GM23338 (cell line): Measurements from ENCODE around the gene LILRA5. TPM values are rescaled to one million over a fixed set of nuclear protein-coding genes. Genes with fewer than 3 reads are reported as not detected.

Experiments
- ATAC-seq: fragments of 200-7000 bp; cut with Tn5 transposase; 3 replicates; pipeline ENCODE4 v1.9.1; 2020
- DNase-seq: peaks from one replicate; pipeline ENCODE4 v3.0.0-alpha.2; 2015; ENCODE audit warnings: low spot score
- H2AFZ ChIP-seq: fragments of 200-600 bp; sonication (generic); 2 replicates; pipeline ENCODE4 v1.8.0; 2016; ENCODE audit warnings: antibody characterized with exemption, mild to moderate bottlenecking, moderate library complexity
- H3F3A ChIP-seq: fragments of 200-600 bp; sonication (generic); replicated peaks from 2 replicates; pipeline ENCODE4 v1.8.0; 2017; ENCODE audit warnings: antibody characterized with exemption, mixed run types, low read depth
- H3K27ac ChIP-seq: fragments of 200-600 bp; sonication (generic); 2 replicates; pipeline ENCODE4 v1.6.1; 2016; ENCODE audit warnings: low read depth
- H3K27me3 ChIP-seq: fragments of 200-600 bp; sonication (generic); 2 replicates; pipeline ENCODE4 v1.8.0; 2016; ENCODE audit warnings: mild to moderate bottlenecking, mixed run types, moderate library complexity; ENCODE audit not compliant: insufficient read depth
- H3K36me3 ChIP-seq: fragments of 200-600 bp; sonication (generic); 2 replicates; pipeline ENCODE4 v1.8.0; 2016; ENCODE audit warnings: mild to moderate bottlenecking; ENCODE audit not compliant: insufficient read depth
- H3K4me1 ChIP-seq: fragments of 200-600 bp; sonication (generic); 2 replicates; pipeline ENCODE4 v1.8.0; 2016; ENCODE audit warnings: mild to moderate bottlenecking, moderate library complexity; ENCODE audit not compliant: insufficient read depth
- H3K4me2 ChIP-seq: fragments of 200-600 bp; sonication (generic); 2 replicates; pipeline ENCODE4 v1.7.1; 2017; ENCODE audit warnings: mixed run types
- H3K4me3 ChIP-seq: fragments of 200-600 bp; sonication (generic); 2 replicates; pipeline ENCODE4 v1.6.1; 2016; ENCODE audit warnings: mixed run types
- H3K79me2 ChIP-seq: fragments of 200-600 bp; sonication (generic); replicated peaks from 2 replicates; pipeline ENCODE4 v1.8.0; 2017; ENCODE audit warnings: mild to moderate bottlenecking; ENCODE audit not compliant: insufficient read depth
- H3K9me2 ChIP-seq: fragments of 200-600 bp; sonication (generic); 2 replicates; pipeline ENCODE4 v1.8.0; 2017; ENCODE audit not compliant: insufficient read depth
- H4K20me1 ChIP-seq: fragments of 200-600 bp; sonication (generic); replicated peaks from 2 replicates; pipeline ENCODE4 v1.8.0; 2017; ENCODE audit warnings: mild to moderate bottlenecking; ENCODE audit not compliant: insufficient read depth
- H3K27ac Mint-ChIP-seq: 2 replicates; pipeline ENCODE4 v1.8.0; 2020; ENCODE audit warnings: inconsistent platforms, mild to moderate bottlenecking, moderate library complexity, mixed read lengths
- H3K27me3 Mint-ChIP-seq: 3 replicates; pipeline ENCODE4 v1.8.0; 2022; ENCODE audit warnings: low read depth, mild to moderate bottlenecking, moderate library complexity, mixed read lengths, inconsistent platforms; ENCODE audit not compliant: insufficient read depth, poor library complexity
- H3K36me3 Mint-ChIP-seq: 3 replicates; pipeline ENCODE4 v1.8.0; 2021; ENCODE audit warnings: low read depth, mild to moderate bottlenecking, inconsistent platforms, moderate library complexity, mixed read lengths
- H3K4me1 Mint-ChIP-seq: 3 replicates; pipeline ENCODE4 v1.8.0; 2020; ENCODE audit warnings: mild to moderate bottlenecking, inconsistent platforms, mixed read lengths
- H3K4me3 Mint-ChIP-seq: 3 replicates; pipeline ENCODE4 v1.8.0; 2021; ENCODE audit warnings: moderate library complexity, mild to moderate bottlenecking, inconsistent platforms, mixed read lengths
- H3K9me3 Mint-ChIP-seq: 3 replicates; pipeline ENCODE4 v1.8.0; 2020; ENCODE audit warnings: moderate library complexity, mild to moderate bottlenecking, inconsistent platforms, mixed read lengths
- EZH2phosphoT487 ChIP-seq: fragments of 200-600 bp; sonication (generic); IDR thresholded peaks from one replicate; pipeline ENCODE4 v1.8.1; 2018; ENCODE audit warnings: antibody characterized with exemption; ENCODE audit not compliant: unreplicated experiment
- JUNB ChIP-seq: IDR thresholded peaks from one replicate; pipeline ENCODE4 v1.6.1; 2016; ENCODE audit warnings: antibody characterized with exemption; ENCODE audit not compliant: unreplicated experiment
- POLR2AphosphoS5 ChIP-seq: IDR thresholded peaks from 2 replicates; pipeline ENCODE4 v1.6.1; 2016; ENCODE audit warnings: antibody characterized with exemption, low read depth
- STAT1 ChIP-seq: IDR thresholded peaks from one replicate; pipeline ENCODE4 v1.6.1; 2016; ENCODE audit warnings: antibody characterized with exemption; ENCODE audit not compliant: unreplicated experiment
- polyA plus RNA-seq: library from polyadenylated mRNA; unstranded; fragments of >200 nt; fragmentation: Nextera tagmentation; extraction: Ambion mirVana; gene quantifications from 2 replicates; pipeline ENCODE4 v1.2.1, GENCODE V29; 2016
- total RNA-seq: library from RNA; depleted of rRNA; stranded (reverse); fragments of >200 nt; shearing (Covaris generic); gene quantifications from 2 replicates; pipeline ENCODE4 v1.2.3, GENCODE V29; 2014
- TF ChIP-seq, protein P1 (sequence below): fragments of 250-450 bp; sonication (Bioruptor Pico); IDR thresholded peaks from 2 replicates; pipeline ENCODE4 v1.5.0; 2020; ENCODE audit warnings: mild to moderate bottlenecking, moderate library complexity

The LILRA5 gene
- total and polyA plus RNA-seq, 2 experiments from 2014 or later: not detected

DNA sequence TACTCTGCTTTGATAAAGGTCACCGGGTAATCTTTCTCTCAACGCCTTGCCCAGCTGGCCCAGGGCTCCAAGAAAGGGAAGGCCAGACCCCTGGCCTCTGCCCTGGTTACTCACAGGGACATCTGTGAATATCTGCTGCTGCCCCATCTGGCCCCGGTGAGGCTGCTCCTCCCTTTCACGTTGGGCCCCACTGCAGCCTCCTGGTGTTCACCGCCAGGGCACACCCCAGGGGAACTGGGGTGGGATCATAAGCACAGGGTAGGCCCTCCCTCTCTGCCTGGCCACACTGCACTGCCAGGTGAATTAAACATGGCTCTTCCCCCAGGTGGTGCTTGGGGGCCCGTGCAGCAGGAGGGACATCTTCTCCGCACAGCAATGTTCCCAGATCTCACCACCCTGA lies 39.1 kb upstream of the LILRA5 start (continued):
- TF ChIP-seq, protein P1, sequence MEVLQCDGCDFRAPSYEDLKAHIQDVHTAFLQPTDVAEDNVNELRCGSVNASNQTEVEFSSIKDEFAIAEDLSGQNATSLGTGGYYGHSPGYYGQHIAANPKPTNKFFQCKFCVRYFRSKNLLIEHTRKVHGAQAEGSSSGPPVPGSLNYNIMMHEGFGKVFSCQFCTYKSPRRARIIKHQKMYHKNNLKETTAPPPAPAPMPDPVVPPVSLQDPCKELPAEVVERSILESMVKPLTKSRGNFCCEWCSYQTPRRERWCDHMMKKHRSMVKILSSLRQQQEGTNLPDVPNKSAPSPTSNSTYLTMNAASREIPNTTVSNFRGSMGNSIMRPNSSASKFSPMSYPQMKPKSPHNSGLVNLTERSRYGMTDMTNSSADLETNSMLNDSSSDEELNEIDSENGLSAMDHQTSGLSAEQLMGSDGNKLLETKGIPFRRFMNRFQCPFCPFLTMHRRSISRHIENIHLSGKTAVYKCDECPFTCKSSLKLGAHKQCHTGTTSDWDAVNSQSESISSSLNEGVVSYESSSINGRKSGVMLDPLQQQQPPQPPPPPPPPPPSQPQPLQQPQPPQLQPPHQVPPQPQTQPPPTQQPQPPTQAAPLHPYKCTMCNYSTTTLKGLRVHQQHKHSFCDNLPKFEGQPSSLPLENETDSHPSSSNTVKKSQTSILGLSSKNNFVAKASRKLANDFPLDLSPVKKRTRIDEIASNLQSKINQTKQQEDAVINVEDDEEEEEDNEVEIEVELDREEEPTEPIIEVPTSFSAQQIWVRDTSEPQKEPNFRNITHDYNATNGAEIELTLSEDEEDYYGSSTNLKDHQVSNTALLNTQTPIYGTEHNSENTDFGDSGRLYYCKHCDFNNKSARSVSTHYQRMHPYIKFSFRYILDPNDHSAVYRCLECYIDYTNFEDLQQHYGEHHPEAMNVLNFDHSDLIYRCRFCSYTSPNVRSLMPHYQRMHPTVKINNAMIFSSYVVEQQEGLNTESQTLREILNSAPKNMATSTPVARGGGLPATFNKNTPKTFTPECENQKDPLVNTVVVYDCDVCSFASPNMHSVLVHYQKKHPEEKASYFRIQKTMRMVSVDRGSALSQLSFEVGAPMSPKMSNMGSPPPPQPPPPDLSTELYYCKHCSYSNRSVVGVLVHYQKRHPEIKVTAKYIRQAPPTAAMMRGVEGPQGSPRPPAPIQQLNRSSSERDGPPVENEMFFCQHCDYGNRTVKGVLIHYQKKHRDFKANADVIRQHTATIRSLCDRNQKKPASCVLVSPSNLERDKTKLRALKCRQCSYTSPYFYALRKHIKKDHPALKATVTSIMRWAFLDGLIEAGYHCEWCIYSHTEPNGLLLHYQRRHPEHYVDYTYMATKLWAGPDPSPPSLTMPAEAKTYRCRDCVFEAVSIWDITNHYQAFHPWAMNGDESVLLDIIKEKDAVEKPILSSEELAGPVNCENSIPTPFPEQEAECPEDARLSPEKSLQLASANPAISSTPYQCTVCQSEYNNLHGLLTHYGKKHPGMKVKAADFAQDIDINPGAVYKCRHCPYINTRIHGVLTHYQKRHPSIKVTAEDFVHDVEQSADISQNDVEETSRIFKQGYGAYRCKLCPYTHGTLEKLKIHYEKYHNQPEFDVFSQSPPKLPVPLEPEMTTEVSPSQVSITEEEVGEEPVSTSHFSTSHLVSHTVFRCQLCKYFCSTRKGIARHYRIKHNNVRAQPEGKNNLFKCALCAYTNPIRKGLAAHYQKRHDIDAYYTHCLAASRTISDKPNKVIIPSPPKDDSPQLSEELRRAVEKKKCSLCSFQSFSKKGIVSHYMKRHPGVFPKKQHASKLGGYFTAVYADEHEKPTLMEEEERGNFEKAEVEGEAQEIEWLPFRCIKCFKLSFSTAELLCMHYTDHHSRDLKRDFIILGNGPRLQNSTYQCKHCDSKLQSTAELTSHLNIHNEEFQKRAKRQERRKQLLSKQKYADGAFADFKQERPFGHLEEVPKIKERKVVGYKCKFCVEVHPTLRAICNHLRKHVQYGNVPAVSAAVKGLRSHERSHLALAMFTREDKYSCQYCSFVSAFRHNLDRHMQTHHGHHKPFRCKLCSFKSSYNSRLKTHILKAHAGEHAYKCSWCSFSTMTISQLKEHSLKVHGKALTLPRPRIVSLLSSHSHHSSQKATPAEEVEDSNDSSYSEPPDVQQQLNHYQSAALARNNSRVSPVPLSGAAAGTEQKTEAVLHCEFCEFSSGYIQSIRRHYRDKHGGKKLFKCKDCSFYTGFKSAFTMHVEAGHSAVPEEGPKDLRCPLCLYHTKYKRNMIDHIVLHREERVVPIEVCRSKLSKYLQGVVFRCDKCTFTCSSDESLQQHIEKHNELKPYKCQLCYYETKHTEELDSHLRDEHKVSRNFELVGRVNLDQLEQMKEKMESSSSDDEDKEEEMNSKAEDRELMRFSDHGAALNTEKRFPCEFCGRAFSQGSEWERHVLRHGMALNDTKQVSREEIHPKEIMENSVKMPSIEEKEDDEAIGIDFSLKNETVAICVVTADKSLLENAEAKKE: no peak
- no peak for TF ChIP-seq POLR2AphosphoS5

DNA sequence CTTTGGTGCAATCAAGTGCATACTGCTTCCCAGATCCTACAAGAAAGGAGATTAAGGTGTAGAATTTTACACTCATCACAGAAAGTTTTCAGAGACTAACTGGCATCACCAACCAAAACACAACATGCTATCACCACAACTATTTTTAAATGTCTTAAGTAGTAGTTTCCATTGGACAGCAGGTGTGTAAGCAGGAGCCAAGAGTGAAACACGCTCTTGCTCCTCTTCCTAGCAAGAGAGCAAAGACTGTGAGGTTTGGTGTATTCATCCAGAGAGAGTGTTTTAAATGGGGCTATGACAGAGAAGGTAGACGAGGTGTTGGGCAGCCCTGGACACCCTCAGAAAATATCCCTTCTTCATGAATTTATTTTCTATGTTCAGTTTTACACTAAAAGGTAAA lies 38.5 kb upstream of the LILRA5 start:
- H3F3A ChIP-seq: no peaks in the 10 kb centered on the region
- no peaks in the 10 kb centered on the region for H3K4me1 ChIP-seq
- no peak overlapping the region for H2AFZ ChIP-seq
- H3K4me2 ChIP-seq: no peak overlapping the region
- no peak overlapping the region for H3K4me3 ChIP-seq
- peaks cover 7% of the 10 kb centered on the region for H3K9me3 Mint-ChIP-seq
- DNase-seq: no peak
- no peaks in the 10 kb centered on the region for H3K9me2 ChIP-seq
- no peak for ATAC-seq
- H3K4me3 Mint-ChIP-seq: no peak overlapping the region
- H3K4me1 Mint-ChIP-seq: no peaks in the 10 kb centered on the region
- H3K27ac Mint-ChIP-seq: no peak overlapping the region
- no peaks in the 10 kb centered on the region for H3K36me3 ChIP-seq
- no peaks in the 10 kb centered on the region for H4K20me1 ChIP-seq
- TF ChIP-seq EZH2phosphoT487 (no peak), POLR2AphosphoS5 (no peak), JUNB (no peak), STAT1 (no peak)
- TF ChIP-seq, protein P1: no peak
- H3K27me3 Mint-ChIP-seq: peaks cover 11% of the 10 kb centered on the region
- H3K79me2 ChIP-seq: no peaks in the 10 kb centered on the region
- H3K36me3 Mint-ChIP-seq: peaks cover 6% of the 10 kb centered on the region; the same call in 1 of the 3 replicates
- H3K27me3 ChIP-seq: no peaks in the 10 kb centered on the region
- H3K27ac ChIP-seq: no peak overlapping the region
